Astrocyte of the spinal cord (primary cell): Measurements from ENCODE around the gene STX16.

Experiments
- DNase-seq: peaks from one replicate; pipeline ENCODE4 v3.0.0; 2011; ENCODE audit warnings: low read depth, low spot score
- H3K4me3 ChIP-seq: 2 replicates; pipeline ENCODE4 v1.5.1; 2011; ENCODE audit warnings: low read depth, mild to moderate bottlenecking, low read length, moderate library complexity
- CTCF ChIP-seq: IDR thresholded peaks from 2 replicates; pipeline ENCODE4 v1.5.1; 2012; ENCODE audit warnings: low read depth, mild to moderate bottlenecking, low read length, inconsistent platforms
- in situ Hi-C: cut with HindIII; loops from 2 replicates; pipeline ENCODE4 v1.10.0; 2017; ENCODE audit warnings: low sequenced_read_pairs

Gene STX16

GRCh38 chr20:58691773-58692578 lies 40.9 kb downstream of the STX16 start:
- TF ChIP-seq CTCF, result no peak
- in situ Hi-C loops, result no loop called here
- DNase-seq, result no peak
- no peak overlapping the region for H3K4me3 ChIP-seq

GRCh38 chr20:58692579-58693225 lies 41.6 kb downstream of the STX16 start, which contains the start of gene NPEPL1:
TSS of gene NPEPL1 (plus strand) at chr20:58692800. CDS start at chr20:58692901, 101 bp downstream.
- DNase-seq, result peak; percentile 53
- peak; percentile 15 for TF ChIP-seq CTCF
- in situ Hi-C loops, result no loop called here
- peak within 1 kb of the TSS; percentile 31 for H3K4me3 ChIP-seq

- H3K4me3 ChIP-seq, result peak overlapping the region; percentile 29
- DNase-seq, result no peak
- in situ Hi-C loops, result no loop called here
- no peak for TF ChIP-seq CTCF
Measured at GRCh38 chr20:58693226-58694006, 42.3 kb downstream of the STX16 start.

GRCh38 chr20:58694241-58695083 lies 43.4 kb downstream of the STX16 start:
- DNase-seq, result no peak
- in situ Hi-C loops, result no loop called here
- no peak overlapping the region for H3K4me3 ChIP-seq

GRCh38 chr20:58695084-58695722 lies 44.1 kb downstream of the STX16 start:
- in situ Hi-C loops, result no loop called here
- no peak for TF ChIP-seq CTCF
- DNase-seq, result no peak
- no peak overlapping the region for H3K4me3 ChIP-seq

More at GRCh38 chr20:58694241-58695083, 43.4 kb downstream of the STX16 start:
- TF ChIP-seq CTCF, result no peak
